A673 (cell line): Measurements from ENCODE around the gene GPR158. TPM values are rescaled to one million over a fixed set of nuclear protein-coding genes. Genes with fewer than 3 reads are reported as not detected.

ENCODE experiments used
- BruUV-seq: library from RNA; stranded (reverse); fragments of 400-500 nt; replicated peaks from 2 replicates; lab custom pipeline; 2021; lab: Mats Ljungman, UMichigan
- CTCF ChIA-PET: fragments of 300-600 bp; sonication (Branson Sonifier 250); formaldehyde crosslinking; loops from one replicate; lab custom pipeline; 2022; ENCODE audit warnings: antibody characterized with exemption; lab: Charles Lee
- POLR2A ChIA-PET: fragments of 300-600 bp; sonication (Branson Sonifier 250); formaldehyde crosslinking; loops from one replicate; lab custom pipeline; 2022; ENCODE audit warnings: antibody characterized with exemption; ENCODE audit not compliant: low non-redundant PET; lab: Charles Lee
- DNase-seq: peaks from one replicate; pipeline ENCODE4 v3.0.0-alpha.2; 2015; ENCODE audit warnings: low spot score
- H3K27ac ChIP-seq: fragments of 200-600 bp; sonication (generic); 2 replicates; pipeline ENCODE4 v1.5.1; 2016; ENCODE audit warnings: mixed run types, low read depth, mild to moderate bottlenecking, mixed read lengths, antibody characterized with exemption, low read length; ENCODE audit not compliant: poor library complexity, severe bottlenecking
- H3K27me3 ChIP-seq: fragments of 200-600 bp; sonication (generic); replicated peaks from 2 replicates; pipeline ENCODE4 v1.6.1; 2017; ENCODE audit warnings: mixed run types, low read depth, mild to moderate bottlenecking, mixed read lengths, antibody characterized with exemption, low read length; ENCODE audit not compliant: insufficient read depth, poor library complexity
- H3K36me3 ChIP-seq: fragments of 200-600 bp; sonication (generic); 2 replicates; pipeline ENCODE4 v1.6.1; 2016; ENCODE audit warnings: mixed run types, mild to moderate bottlenecking, mixed read lengths, antibody characterized with exemption, low read length; ENCODE audit not compliant: insufficient read depth, poor library complexity, severe bottlenecking
- H3K4me1 ChIP-seq: fragments of 200-600 bp; sonication (generic); 2 replicates; pipeline ENCODE4 v1.6.1; 2017; ENCODE audit warnings: mixed run types, mild to moderate bottlenecking, mixed read lengths, antibody characterized with exemption, low read length; ENCODE audit not compliant: insufficient read depth, poor library complexity, severe bottlenecking
- H3K4me3 ChIP-seq: fragments of 200-600 bp; sonication (generic); 2 replicates; pipeline ENCODE4 v1.5.1; 2016; ENCODE audit warnings: low read depth, mixed run types, mild to moderate bottlenecking, mixed read lengths, low read length; ENCODE audit not compliant: poor library complexity, severe bottlenecking
- H3K9me3 ChIP-seq: fragments of 200-600 bp; sonication (generic); 2 replicates; pipeline ENCODE4 v1.6.1; 2016; ENCODE audit warnings: mixed run types, low read depth, mild to moderate bottlenecking, mixed read lengths, antibody characterized with exemption, low read length; ENCODE audit not compliant: poor library complexity, severe bottlenecking
- CTCF ChIP-seq: fragments of 300-800, 200-600 bp; sonication (generic); conservative IDR thresholded peaks from 2 replicates; pipeline ENCODE4 v1.5.1; 2017; ENCODE audit warnings: low read depth, mild to moderate bottlenecking, antibody characterized with exemption, low read length, moderate library complexity, mixed read lengths
- EZH2 ChIP-seq: fragments of 200-600 bp; sonication (generic); IDR thresholded peaks from 2 replicates; pipeline ENCODE4 v1.6.1; 2017; ENCODE audit warnings: borderline replicate concordance, low read depth, mild to moderate bottlenecking, mixed read lengths, antibody characterized with exemption, low read length; ENCODE audit not compliant: poor library complexity, severe bottlenecking
- intact Hi-C: fragments of 100-400 bp; cut with micrococcal nuclease; formaldehyde crosslinking; loops from one replicate; pipeline ENCODE4 v1.10.0; 2022; ENCODE audit not compliant: unreplicated experiment
- total RNA-seq: library from RNA; stranded (reverse); gene quantifications from 2 replicates; pipeline ENCODE4 v1.2.3, GENCODE V29; 2021

GPR158 gene
- total RNA-seq, 1 experiment from 2014 or later = not detected

DNA sequence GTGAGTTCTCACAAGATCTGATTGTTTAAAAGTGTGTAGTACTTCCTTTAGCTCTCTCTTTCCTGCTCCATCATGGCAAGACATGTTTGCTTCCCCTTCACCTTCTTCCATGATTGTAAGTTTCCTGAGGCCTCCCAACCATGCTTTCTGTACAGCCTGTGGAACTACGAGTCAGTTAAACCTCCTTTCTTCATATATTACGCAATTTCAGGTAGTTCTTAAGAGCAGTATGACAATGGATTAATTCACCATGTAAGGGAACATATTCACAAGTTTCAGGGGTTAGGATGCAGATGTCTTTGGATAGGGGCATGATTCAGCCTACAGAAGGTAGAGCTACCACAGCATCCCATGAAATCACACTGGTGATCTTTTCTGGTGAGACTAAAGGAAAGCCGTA lies 174.7 kb downstream of the GPR158 start:
- H3K4me3 ChIP-seq = no peak overlapping the region
- no peaks in the 10 kb centered on the region for H3K9me3 ChIP-seq
- H3K4me1 ChIP-seq = no peaks in the 10 kb centered on the region
- CTCF ChIA-PET = no interaction called here
- no peak for DNase-seq
- TF ChIP-seq CTCF (no peak), EZH2 (no peak)
- intact Hi-C loops = no loop called here
- no peaks in the 10 kb centered on the region for H3K27me3 ChIP-seq
- H3K27ac ChIP-seq = no peak overlapping the region
- H3K36me3 ChIP-seq = no peaks in the 10 kb centered on the region
- BruUV-seq = no TSS peak
- POLR2A ChIA-PET = no interaction called here

DNA sequence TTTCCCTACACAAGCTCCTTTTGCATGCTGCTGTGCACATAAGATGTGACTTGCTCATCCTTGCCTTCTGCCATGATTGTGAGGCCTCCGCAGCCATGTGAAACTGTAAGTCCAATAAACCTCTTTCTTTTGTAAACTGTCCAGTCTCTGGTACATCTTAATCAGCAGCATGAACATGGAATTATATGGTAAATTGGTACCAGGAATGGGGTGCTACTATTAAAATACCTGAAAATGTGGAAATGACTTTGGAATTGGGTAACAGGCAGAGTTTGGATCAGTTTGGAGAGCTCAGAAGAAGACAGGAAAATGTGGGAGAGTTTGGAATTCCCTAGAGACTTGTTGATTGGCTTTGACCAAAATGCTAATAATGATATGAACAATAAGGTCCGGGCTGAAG lies 181.8 kb downstream of the GPR158 start:
- ChIA-PET POLR2A (no interaction called here), CTCF (no interaction called here)
- Histone ChIP-seq H3K36me3 (no peaks in the 10 kb centered on the region), H3K27ac (no peak overlapping the region), H3K4me3 (no peak overlapping the region), H3K27me3 (no peaks in the 10 kb centered on the region), H3K9me3 (peaks cover 4% of the 10 kb centered on the region), H3K4me1 (no peaks in the 10 kb centered on the region)
- DNase-seq = no peak
- intact Hi-C loops = no loop called here
- BruUV-seq = no TSS peak
- no peak for TF ChIP-seq EZH2
- no peak for TF ChIP-seq CTCF

DNA sequence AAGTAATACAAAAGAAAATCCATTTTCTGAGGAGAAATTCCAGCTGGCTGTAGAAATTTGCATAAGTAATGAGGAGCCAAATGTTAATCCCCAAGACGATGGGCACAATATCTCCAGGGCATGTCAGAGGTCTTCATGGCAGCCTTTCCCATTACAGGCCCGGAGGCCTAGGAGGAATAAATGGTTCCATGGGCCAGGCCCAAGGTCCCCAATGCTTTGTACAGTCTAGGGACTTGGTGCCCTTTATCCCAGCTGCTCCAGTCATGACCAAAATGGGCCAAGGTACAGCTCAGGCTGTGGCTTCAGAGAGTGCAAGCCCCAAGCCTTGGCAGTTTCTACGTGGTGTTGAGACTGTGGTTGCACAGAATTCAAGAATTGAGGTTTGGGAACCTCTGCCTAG lies 182.5 kb downstream of the GPR158 start:
- H3K27me3 ChIP-seq = no peaks in the 10 kb centered on the region
- intact Hi-C loops = no loop called here
- no peak for DNase-seq
- no peak overlapping the region for H3K4me3 ChIP-seq
- H3K27ac ChIP-seq = no peak overlapping the region
- no peaks in the 10 kb centered on the region for H3K36me3 ChIP-seq
- ChIA-PET POLR2A (no interaction called here), CTCF (no interaction called here)
- no TSS peak for BruUV-seq
- TF ChIP-seq CTCF (no peak), EZH2 (no peak)
- peaks cover 4% of the 10 kb centered on the region for H3K9me3 ChIP-seq
- H3K4me1 ChIP-seq = no peaks in the 10 kb centered on the region
